T-helper 2 cell treated with Interferon-gamma antibody and Interleukin-4, amounts not matched to agents 5 μg/mL and 100 μg/mL, for 36 hours (primary cell): ENCODE measurements around the gene TIMM21.
A peak's percentile ranks its signal among the peaks of the same experiment; 100 is the strongest.

Source experiments
- DNase-seq: peaks from one replicate; pipeline ENCODE4 v3.0.0; 2021; ENCODE audit warnings: low spot score
- H3K27ac Mint-ChIP-seq: one replicate; pipeline ENCODE4 v1.8.0; 2021; ENCODE audit warnings: mild to moderate bottlenecking, mixed read lengths
- H3K27me3 Mint-ChIP-seq: one replicate; pipeline ENCODE4 v1.8.0; 2021; ENCODE audit warnings: low read depth, mixed read lengths
- H3K36me3 Mint-ChIP-seq: one replicate; pipeline ENCODE4 v1.8.0; 2021; ENCODE audit warnings: low read depth, mixed read lengths
- H3K4me1 Mint-ChIP-seq: one replicate; pipeline ENCODE4 v1.8.0; 2021; ENCODE audit warnings: low read depth, mixed read lengths
- H3K4me3 Mint-ChIP-seq: one replicate; pipeline ENCODE4 v1.8.0; 2022; ENCODE audit warnings: mild to moderate bottlenecking, moderate library complexity, mixed read lengths
- H3K9me3 Mint-ChIP-seq: one replicate; pipeline ENCODE4 v1.8.0; 2021; ENCODE audit warnings: mixed read lengths

Gene TIMM21

DNA sequence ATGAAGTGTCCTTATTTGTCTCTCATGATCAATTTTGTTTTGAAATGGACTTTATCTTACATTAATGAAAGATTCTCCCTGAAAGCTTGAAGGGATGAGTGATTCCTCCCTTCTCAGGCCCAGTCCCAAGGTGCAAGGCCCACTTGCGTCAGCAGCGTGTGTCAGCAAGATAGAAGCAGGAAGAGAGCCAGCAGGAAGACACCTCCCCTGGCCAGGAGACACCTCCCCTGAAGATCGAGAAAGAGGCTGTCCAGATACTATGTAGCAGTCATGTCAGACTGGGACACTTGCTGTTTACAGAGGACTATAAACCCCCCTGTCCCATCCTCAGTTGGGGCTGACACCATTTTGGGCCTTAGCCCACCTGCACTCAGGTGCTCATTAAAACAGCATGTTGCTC, 38.3 kb downstream of the TIMM21 start:
- Mint-ChIP-seq H3K4me3 (no peak overlapping the region), H3K27me3 (peaks cover 20% of the 10 kb centered on the region), H3K9me3 (no peaks in the 10 kb centered on the region), H3K4me1 (no peaks in the 10 kb centered on the region), H3K27ac (no peak overlapping the region), H3K36me3 (no peaks in the 10 kb centered on the region)
- no peak for DNase-seq

DNA sequence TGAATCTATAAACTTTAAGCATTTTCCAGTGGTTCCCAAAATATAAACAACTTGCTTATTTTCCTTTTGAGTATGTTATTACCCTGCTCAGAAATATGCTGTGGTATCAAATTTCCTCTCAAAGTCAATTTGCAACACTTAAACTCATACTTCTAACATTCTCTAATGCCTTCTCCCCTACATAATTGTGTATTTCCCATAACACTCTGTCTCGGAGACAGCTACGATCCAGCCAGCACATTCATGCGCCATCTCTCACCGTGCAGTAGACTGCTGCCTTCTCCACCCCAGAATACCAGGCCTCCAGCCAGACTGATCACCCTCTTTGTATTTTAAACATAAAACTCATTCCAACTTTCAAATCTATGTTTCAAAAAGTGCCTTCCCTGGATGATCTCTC, 41.8 kb downstream of the TIMM21 start:
- no peaks in the 10 kb centered on the region for H3K9me3 Mint-ChIP-seq
- no peak overlapping the region for H3K4me3 Mint-ChIP-seq
- H3K27me3 Mint-ChIP-seq = peaks cover 19% of the 10 kb centered on the region
- no peaks in the 10 kb centered on the region for H3K36me3 Mint-ChIP-seq
- no peak for DNase-seq
- no peaks in the 10 kb centered on the region for H3K4me1 Mint-ChIP-seq
- H3K27ac Mint-ChIP-seq = no peak overlapping the region

DNA sequence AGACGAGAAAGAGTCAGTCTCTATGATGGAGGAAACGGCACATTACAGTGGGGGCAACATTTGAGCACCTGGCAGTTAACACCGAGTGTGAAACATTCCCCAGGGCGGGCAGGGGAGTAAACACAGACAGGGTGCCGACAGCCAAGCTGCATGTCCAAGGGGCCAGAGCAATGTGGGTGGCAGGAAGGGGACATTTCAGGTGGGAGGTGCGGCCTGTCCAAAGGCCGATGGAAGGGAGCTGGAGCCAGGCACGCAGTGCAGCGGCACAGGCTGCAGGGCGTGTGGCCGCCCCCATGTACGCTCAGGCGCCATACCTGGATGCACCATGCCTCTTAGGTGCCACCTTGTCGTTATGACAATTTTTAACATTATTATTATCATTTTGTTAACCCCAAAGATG, 43.3 kb downstream of the TIMM21 start:
- H3K36me3 Mint-ChIP-seq = no peaks in the 10 kb centered on the region
- H3K27ac Mint-ChIP-seq = no peak overlapping the region
- peaks cover 19% of the 10 kb centered on the region for H3K27me3 Mint-ChIP-seq
- H3K4me3 Mint-ChIP-seq = no peak overlapping the region
- H3K9me3 Mint-ChIP-seq = no peaks in the 10 kb centered on the region
- peaks cover 6% of the 10 kb centered on the region for H3K4me1 Mint-ChIP-seq
- DNase-seq = no peak

DNA sequence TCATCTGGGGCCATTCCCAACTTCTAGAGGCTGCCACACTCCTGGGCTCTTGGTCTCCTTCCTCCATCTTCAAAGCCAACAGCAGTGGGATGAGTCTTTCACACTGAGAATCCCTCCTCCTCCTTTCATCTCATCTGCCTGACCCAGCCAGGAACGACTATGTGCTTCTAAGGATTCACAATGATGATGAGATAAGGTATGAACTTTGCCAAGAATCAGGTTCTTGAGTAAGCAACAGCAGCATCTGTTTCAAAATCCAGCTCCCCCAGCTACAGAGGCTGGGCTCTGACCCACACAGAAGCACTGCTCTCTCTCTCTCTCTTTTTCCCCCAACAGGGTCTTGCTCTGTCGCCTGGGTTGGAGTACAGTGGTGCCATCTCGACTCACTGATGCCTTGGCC, 46.4 kb downstream of the TIMM21 start:
- no peak for DNase-seq
- Mint-ChIP-seq H3K36me3 (no peaks in the 10 kb centered on the region), H3K9me3 (no peaks in the 10 kb centered on the region), H3K27me3 (peaks cover 16% of the 10 kb centered on the region), H3K27ac (no peak overlapping the region), H3K4me1 (peaks cover 6% of the 10 kb centered on the region), H3K4me3 (no peak overlapping the region)

- Mint-ChIP-seq H3K27ac (no peak overlapping the region), H3K4me3 (peak overlapping the region; percentile 65), H3K9me3 (no peaks in the 10 kb centered on the region), H3K4me1 (peaks cover 6% of the 10 kb centered on the region), H3K27me3 (peaks cover 8% of the 10 kb centered on the region), H3K36me3 (no peaks in the 10 kb centered on the region)
- peak; percentile 26 for DNase-seq
Measured at GRCh38 chr18:74196220-74197119, 48.1 kb downstream of the TIMM21 start.

- peaks cover 7% of the 10 kb centered on the region for H3K27me3 Mint-ChIP-seq
- no peaks in the 10 kb centered on the region for H3K36me3 Mint-ChIP-seq
- no peak overlapping the region for H3K27ac Mint-ChIP-seq
- peaks cover 6% of the 10 kb centered on the region for H3K4me1 Mint-ChIP-seq
- no peaks in the 10 kb centered on the region for H3K9me3 Mint-ChIP-seq
- no peak for DNase-seq
- H3K4me3 Mint-ChIP-seq = no peak overlapping the region
Measured at GRCh38 chr18:74197705-74198341, 49.5 kb downstream of the TIMM21 start.

DNA sequence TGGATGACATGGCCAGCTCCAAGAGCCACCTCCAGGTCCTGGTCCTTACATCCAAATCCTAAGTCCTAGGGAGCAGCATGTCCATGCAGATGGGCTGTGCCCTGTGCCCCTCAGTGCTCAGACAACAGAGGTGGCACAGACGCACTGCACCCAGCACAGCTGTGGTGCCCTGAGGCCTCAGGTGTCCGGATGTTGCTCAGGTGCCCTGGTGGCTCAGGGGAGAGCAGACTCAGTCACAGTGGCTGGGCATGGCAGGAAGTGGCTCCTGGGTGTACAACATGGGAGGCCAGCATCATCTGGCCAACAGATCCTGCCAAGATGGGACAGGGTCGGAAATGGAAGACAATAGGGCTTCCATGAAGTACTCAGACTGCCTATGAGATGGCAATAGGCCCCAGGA, 50.1 kb downstream of the TIMM21 start:
- H3K27ac Mint-ChIP-seq = no peak overlapping the region
- H3K9me3 Mint-ChIP-seq = no peaks in the 10 kb centered on the region
- no peak for DNase-seq
- peaks cover 7% of the 10 kb centered on the region for H3K27me3 Mint-ChIP-seq
- H3K4me3 Mint-ChIP-seq = no peak overlapping the region
- H3K36me3 Mint-ChIP-seq = no peaks in the 10 kb centered on the region
- H3K4me1 Mint-ChIP-seq = peaks cover 6% of the 10 kb centered on the region

GRCh38 chr18:74200780-74201179, 52.5 kb downstream of the TIMM21 start:
- Mint-ChIP-seq H3K4me3 (no peak overlapping the region), H3K36me3 (no peaks in the 10 kb centered on the region), H3K27ac (no peak overlapping the region), H3K27me3 (no peaks in the 10 kb centered on the region), H3K4me1 (peaks cover 6% of the 10 kb centered on the region), H3K9me3 (no peaks in the 10 kb centered on the region)
- DNase-seq = no peak

- DNase-seq = no peak
- no peak overlapping the region for H3K4me3 Mint-ChIP-seq
- no peak overlapping the region for H3K27ac Mint-ChIP-seq
- H3K27me3 Mint-ChIP-seq = no peaks in the 10 kb centered on the region
- no peaks in the 10 kb centered on the region for H3K9me3 Mint-ChIP-seq
- no peaks in the 10 kb centered on the region for H3K4me1 Mint-ChIP-seq
- H3K36me3 Mint-ChIP-seq = no peaks in the 10 kb centered on the region
Measured at GRCh38 chr18:74203811-74204210, 55.5 kb downstream of the TIMM21 start.

- Mint-ChIP-seq H3K4me3 (no peak overlapping the region), H3K27me3 (no peaks in the 10 kb centered on the region), H3K9me3 (no peaks in the 10 kb centered on the region), H3K27ac (no peak overlapping the region), H3K36me3 (no peaks in the 10 kb centered on the region), H3K4me1 (no peaks in the 10 kb centered on the region)
- no peak for DNase-seq
Measured at GRCh38 chr18:74204526-74205152, 56.3 kb downstream of the TIMM21 start.
